Right forelimb (tissue), 1 donor: ENCODE data around the gene FUT4.
"Not testable (repeated sequence)": the region's sequence is repeated elsewhere in the genome, so short reads cannot be mapped to it uniquely, and the experiment has no call there.

Experiments
- DNase-seq: peaks from one replicate; pipeline ENCODE4 v3.0.0-alpha.2; 2018

FUT4 gene

DNA sequence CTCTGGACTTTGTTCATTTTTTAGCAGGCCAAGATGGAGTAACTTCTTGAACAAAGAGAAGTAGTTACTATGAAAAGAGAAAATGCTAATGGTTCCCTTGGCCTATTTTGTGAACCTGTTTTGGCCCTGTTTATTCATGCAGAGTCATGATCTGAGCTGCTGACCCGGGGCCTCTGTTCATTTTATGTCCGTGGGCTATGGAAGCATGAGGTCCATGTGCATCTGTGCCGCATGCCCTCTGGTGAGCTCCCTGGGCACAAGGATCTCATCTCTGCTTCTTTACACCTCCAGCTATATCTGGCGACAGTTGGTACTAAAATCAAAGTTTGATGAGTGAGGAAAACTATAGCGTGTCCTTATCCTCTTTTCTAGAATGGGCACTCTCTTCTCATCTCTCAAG lies 24.5 kb downstream of the FUT4 start:
- no peak for DNase-seq

DNA sequence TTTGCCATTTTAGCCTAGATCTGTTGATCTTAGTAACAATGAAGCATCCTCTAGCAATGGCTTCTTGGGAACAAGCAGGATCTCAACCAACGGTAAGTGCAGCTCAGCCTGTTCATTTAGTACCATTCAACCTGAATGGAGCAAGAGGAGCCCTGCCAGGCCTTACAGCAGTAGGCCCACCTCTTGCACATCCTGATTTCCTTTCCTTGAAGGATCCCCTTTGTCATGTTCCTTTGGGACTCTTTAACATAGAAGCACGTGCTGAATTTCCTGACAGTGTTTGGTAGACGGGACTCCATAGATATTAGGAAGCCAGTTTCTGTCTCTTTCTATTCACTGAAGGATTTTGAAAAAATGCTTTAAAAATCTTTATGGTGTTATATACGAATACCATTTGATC lies 25.0 kb downstream of the FUT4 start:
- no peak for DNase-seq

DNA sequence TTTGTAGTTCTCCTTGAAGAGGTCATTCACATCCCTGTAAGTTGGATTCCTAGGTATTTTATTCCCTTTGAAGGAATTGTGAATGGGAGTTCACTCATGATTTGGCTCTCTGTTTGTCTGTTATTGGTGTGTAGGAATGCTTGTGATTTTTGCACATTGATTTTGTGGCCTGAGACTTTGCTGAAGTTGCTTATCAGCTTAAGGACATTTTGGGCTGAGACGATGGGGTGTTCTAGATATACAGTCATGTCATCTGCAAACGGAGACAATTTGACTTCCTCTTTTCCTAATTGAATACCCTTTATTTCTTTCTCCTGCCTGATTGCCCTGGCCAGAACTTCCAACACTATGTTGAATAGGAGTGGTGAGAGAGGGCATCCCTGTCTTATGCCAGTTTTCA lies 29.3 kb downstream of the FUT4 start:
- not testable (repeated sequence) for DNase-seq

DNA sequence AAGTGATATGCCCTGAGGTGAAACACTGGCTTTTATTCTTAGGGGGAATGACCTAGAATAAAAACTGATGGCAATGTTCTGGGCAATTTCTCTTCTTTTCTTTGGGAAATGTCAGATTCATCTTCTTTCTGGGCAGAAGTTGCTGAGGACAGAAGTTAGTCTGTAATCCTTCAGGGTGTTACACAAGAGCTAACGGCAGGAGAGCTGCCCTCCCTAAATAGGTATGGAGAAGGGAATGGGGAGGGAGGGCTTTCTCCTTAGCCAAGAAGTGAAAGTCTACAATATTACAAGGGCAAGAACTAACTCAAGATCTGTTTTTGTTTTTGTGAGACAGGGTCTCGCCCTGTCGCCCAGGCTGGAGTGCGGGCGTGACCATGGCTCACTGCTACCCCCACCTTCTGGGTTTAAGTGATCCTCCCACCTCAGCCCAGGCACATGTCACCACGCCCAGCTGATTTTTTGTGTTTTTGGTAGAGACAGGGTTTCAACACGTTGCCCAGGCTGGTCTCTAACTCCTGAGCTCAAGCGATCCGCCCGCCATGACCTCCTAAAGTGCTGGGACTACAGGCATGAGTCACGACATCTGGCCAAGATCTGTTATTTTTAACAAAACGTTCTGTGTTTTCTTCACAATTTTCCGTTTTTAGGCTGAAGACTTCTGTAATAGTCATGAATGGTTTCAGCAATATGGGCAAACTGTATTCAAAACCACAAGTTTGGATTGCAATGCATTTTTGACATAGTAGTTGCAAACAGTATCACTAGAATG lies 30.7 kb downstream of the FUT4 start:
- no peak for DNase-seq

DNA sequence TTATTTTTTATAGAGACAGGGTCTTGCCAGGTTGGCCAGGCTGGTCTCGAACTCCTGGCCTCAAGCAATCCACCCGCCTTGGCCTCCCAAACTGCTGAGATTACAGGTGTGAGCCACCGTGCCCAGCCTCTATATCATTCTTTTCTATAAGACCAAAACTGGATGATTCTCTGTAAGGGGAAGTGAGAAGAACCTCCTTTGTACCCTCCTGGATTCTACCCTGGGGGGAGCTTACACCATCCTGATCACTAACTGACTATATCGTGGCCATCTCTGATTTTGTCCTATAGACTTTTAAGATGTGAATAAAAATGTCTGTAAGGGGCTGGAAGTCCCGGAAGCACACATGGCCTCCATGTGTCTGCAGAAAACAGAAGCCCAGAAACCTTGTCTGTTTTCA lies 32.6 kb downstream of the FUT4 start:
- no peak for DNase-seq

DNA sequence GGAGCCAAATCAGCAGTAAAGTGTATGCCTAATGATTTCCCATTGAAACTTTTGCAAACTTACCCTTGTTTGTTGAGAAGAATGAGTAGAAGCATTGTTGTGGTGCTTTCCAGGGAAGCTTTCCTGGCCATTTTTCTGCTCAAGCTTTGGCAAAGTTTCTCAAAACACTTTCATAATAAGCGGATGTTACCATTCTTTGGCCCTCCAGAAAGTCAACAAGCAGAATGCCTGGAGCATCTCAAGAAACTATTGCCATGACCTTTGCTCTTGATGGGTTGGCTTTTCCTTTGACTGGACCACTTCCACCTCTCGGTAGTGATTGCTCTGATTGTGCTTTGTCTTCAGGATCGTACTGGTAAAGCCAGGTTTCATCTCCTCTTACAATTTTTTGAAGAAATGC lies 34.1 kb downstream of the FUT4 start:
- DNase-seq = no peak

DNA sequence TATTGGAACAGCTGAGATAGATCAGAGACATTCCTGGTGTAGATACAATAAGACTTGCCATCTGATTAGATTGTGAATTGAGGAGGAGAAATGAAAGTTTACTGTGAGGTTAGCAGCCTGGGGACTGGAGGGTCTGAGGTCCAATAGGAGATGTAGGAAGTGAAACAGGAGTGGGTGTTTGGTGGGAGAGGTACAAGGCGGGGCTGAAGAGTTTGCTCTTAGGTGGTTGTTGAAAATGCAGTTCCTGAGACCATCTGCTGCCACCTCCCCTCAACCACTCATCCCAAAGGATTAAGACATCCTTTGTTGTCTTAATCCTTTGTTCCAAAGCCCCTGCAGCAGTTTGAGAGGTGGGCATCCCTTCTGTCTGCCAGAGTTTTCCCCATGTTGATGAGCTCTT lies 38.2 kb downstream of the FUT4 start:
- DNase-seq = no peak

DNA sequence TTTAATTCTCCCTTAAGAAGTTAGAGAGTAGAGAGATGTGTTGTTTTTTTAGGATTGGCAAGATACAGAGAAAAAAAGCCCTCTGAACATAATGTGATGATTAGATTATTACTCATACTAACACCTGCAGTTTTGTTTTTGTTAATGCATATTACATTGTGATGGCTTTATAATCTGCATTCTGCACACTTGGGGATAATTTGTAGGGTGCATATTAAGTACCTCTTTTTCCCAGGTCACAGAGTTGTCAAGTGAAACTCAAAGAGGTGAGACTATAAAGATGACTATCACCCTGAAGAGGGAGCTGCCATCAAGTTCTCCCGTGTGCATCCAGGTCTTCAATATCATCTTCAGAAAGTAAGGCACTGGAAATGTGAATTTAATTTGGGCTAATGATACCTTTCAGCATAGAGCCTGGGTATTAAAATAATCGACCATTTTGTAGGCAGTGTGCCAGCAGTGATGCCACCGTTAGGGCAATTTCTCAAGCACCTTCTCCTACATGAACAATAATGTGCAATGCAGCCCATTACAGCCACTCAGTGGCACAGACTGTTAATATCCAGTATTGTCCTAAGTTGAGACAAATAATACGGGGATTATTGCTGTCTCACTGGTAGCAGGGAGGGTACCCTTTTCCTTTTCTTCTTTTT lies 39.6 kb downstream of the FUT4 start:
- no peak for DNase-seq

DNA sequence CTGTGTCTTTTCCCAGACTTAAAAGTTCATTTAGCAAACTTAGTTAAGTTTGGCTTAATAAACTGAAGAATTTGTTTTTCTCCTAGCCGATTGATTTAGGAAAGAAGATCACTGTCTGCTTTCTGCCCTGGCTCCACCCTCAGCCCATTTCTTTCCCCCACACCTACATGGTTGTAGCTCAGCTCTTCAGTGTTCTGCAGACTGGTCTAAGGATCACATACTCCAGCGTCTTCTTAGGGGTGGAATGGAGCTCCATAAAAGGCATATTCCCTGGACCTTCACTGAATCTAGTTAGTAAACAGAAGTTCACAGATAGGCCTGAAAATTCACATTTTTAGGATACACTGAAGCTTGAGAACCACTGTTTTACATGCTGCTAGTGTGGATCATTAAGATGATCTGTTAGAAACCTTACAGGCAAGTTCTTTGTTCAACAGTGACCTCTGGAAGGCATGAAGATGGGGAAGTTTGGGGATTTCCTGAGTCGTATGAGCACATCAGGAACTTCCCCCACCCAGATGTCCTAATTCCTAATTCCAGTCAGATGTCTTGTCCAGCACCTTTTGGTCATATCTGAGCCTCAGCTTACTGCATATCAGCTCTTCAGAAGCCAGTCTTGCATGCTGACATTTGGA lies 40.3 kb downstream of the FUT4 start:
- DNase-seq = no peak

DNA sequence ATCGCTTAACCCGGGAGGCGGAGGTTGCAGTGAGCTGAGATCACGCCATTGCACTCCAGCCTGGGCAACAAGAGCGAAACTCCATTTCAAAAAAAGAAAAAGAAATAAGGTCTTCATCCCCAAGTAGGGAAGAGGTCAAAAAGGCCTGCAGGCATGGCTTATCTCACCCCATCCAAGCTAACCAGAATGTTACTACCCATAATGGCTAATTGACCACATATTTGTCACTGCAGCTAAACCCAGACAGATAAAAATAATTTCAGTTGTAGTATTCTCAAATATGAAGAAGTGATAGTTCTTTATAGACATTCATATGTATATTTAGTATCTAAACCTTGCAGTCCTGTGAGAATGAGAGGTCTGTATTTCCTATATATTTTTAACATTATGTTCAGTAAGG lies 41.3 kb downstream of the FUT4 start:
- no peak for DNase-seq

DNA sequence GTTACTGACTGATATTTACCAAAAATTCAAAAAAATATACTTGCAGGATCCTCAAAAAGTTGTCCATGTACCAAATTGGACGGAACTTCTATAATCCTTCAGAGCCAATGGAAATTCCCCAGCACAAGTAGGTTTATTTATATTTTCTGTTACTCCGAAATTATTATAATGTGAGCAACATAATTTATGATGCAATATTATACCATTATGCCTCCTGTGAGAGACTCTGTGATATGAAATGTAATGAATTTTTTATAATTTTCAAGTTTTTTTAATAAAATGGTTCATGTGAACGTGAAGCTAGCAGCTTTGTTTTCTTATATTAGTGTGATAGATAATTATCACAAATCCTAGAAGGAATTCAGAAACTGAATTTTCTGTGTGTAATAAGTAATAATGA lies 41.7 kb downstream of the FUT4 start:
- DNase-seq = no peak

DNA sequence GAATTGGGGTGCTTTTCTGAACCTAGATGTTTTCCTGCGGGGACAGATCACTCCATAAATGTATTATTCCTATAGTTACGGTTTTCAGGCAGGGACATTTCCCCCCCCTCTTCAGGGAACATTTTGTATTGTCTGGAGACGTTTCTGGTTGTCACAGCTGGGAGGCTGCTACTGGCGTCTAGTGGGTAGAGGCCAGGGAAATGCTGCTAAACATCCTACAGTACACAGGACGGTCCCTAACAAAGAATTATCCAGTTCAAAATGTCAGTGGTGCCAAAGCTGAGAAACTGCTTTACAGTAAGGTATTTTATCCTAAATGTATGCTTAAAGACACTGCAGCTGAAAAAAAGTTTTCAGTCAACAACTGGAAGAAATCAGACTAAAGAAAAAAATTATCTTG lies 42.8 kb downstream of the FUT4 start:
- DNase-seq = no peak

DNA sequence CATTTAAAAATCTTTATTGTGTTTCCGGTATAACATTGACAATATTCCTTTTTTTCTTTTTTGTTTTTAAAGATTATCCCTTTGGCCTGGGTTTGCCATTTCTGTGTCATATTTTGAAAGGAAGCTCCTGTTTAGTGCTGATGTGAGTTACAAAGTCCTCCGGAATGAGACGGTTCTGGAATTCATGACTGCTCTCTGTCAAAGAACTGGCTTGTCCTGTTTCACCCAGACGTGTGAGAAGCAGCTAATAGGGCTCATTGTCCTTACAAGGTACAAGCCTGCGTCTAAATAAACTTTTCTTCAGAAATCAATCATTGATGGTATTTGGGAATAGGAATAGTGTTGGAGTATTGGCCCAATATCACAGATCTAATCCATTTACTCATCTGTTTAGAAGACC lies 43.3 kb downstream of the FUT4 start:
- DNase-seq = no peak

DNA sequence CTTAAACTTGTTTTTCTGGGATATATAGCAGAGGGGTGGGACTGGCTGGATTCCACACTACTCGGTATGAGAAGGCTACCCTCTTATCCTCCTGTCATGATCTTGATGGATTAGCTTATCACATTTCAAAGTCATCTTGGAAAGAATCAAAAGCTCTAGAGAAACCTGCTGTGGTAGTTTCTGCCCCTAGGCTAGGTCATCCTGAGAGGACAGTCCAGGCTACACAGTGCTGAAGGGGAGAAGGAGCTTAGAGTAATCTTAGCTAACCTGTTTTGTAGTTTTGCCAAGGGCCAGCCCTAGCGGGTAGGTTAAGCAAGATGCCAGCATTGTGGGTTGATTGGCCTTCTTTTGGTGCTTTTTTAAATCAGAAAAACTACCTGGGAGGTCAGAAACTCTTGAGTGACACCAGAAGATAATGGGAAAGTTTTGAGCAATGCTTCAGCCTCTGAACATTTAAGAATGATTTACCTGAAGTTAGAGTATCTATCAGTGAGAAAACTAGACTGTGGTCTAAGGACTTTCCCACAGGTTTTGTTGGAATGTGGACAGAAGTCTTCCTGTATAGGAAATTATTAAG lies 44.7 kb downstream of the FUT4 start:
- no peak for DNase-seq

DNA sequence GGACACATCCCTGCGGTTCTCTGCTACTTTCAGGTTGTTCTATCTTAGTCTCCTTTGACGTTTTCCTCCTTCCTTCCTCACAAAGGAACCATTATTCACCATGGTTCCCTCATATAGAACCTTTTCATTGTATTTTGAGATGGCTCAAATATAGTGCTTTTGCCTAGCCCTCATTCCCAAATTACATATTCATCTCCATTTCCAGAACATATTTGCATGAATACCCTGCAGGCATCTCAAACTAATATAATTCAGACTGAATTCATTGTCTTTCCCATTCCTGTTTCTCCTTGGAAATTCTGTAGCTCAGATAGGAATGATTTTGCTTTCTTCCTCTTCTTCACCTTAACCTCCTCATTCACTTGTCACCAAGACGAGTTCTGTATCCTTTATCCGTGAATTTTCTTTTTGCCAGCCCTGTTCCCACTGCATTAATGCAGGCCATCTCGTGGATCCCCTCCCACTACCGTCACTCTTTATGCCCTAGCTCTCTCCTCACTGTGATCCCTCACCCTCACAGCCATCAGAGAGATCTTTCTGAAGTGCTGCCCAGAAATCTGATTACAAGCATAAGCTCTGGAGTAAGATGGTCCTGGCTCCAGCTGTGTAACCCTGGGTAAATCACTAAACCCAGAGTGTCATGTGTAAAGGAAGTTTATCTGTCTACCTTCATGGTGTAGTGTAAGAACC lies 46.8 kb downstream of the FUT4 start:
- DNase-seq = no peak

DNA sequence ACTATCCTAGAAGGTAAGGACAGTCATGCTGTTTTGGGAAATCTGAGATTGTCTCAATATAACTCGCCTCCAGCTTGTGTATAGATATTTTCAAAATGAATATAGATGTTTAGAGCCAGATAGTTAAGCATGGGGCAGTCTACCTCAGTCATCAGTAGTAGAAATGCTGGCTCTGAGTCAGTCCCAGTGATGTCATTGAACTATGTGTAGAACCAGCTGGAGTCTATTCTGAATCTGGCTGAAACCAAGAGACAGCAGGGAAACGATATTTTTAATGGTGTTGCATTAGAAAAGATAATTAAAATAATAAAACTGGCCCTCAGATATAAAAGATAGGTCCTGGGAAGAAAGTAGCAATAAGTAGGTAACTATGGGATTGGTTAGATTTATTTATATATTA lies 49.3 kb downstream of the FUT4 start:
- no peak for DNase-seq

DNA sequence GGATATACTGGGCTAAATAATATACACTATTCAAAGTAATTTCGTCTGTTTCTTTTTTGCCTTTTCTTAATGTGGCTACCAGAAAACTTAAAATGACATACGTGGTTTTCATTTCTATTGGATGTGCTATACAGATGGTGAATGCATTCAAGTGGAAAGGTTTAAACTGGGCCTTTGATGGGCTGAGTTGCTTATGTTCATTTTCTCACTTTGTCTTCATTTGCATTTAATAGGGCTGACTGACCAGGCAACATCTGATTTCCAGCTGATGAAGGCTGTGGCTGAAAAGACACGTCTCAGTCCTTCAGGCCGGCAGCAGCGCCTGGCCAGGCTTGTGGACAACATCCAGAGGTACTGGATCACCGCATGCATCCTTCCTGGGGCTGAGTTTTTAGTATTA lies 51.4 kb downstream of the FUT4 start:
- DNase-seq = no peak

DNA sequence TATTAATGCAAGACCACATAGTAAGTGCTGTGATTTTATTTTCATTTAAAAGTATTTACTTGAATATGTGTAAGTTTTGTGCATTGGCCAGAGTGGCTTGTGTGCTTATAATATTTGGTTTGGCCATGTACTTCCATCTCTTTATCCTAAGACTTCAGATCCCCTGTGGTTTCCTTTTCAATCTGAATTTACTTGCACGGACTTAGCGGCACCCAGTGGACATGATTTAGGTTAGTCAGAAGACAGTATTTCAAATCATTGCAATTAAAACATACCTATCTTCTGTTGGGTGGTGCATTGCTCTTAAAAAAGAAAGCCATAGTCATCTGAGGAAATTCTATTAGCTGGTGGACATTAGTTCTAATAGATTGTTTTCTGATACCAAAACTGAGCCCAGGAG lies 54.2 kb downstream of the FUT4 start:
- DNase-seq = no peak
